GM10248 (cell line): ENCODE data around the gene PLXNA2.

Experiments used
- CTCF ChIA-PET: fragments of 300-600 bp; sonication (Branson Sonifier 250); formaldehyde crosslinking; extraction: SDS; loops from one replicate; lab custom pipeline; 2021; ENCODE audit warnings: antibody characterized with exemption; lab: Yijun Ruan, JAX
- POLR2A ChIA-PET: fragments of 350-650 bp; sonication (Branson Sonifier 250); formaldehyde crosslinking; extraction: SDS; loops from one replicate; lab custom pipeline; 2020; ENCODE audit warnings: antibody characterized with exemption; lab: Yijun Ruan, JAX
- DNase-seq: peaks from one replicate; pipeline ENCODE4 v3.0.0; 2012; ENCODE audit errors: extremely low spot score
- TF ChIP-seq, protein P1 (sequence below): IDR thresholded peaks from 2 replicates; pipeline ENCODE4 v1.5.1; 2012; ENCODE audit warnings: mild to moderate bottlenecking, low read depth; ENCODE audit errors: extremely low read depth, missing control alignments, control extremely low read depth

The PLXNA2 gene

DNA sequence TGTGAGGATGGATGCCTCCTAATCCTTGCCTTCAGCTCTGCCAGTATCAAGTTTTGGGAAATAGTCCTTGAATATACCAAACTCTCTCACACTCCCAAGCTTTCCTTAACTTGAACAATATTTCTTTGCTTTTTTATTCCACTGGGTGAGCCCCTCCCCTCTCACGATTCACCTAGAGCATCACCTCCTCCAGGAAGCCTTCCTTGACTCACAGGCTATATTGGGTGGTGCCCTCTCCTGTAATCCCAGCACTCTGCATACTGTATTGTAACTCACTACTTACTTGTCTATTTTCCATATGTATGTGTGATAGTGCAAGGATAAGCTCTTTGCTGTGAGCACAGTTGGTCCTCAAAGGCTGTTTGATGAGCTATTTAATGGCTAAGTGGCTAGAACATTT lies 114.7 kb downstream of the PLXNA2 start:
- CTCF ChIA-PET: interaction anchor here (0.8 to 10.7 kb wide), 9 partner anchors 10 to 112 kb away, joined by 3 to 187 read pairs (median 9); partner anchors contain the start of gene PLXNA2
- DNase-seq: no peak
- POLR2A ChIA-PET: no interaction called here
- TF ChIP-seq, protein P1, sequence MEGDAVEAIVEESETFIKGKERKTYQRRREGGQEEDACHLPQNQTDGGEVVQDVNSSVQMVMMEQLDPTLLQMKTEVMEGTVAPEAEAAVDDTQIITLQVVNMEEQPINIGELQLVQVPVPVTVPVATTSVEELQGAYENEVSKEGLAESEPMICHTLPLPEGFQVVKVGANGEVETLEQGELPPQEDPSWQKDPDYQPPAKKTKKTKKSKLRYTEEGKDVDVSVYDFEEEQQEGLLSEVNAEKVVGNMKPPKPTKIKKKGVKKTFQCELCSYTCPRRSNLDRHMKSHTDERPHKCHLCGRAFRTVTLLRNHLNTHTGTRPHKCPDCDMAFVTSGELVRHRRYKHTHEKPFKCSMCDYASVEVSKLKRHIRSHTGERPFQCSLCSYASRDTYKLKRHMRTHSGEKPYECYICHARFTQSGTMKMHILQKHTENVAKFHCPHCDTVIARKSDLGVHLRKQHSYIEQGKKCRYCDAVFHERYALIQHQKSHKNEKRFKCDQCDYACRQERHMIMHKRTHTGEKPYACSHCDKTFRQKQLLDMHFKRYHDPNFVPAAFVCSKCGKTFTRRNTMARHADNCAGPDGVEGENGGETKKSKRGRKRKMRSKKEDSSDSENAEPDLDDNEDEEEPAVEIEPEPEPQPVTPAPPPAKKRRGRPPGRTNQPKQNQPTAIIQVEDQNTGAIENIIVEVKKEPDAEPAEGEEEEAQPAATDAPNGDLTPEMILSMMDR: no peak

DNA sequence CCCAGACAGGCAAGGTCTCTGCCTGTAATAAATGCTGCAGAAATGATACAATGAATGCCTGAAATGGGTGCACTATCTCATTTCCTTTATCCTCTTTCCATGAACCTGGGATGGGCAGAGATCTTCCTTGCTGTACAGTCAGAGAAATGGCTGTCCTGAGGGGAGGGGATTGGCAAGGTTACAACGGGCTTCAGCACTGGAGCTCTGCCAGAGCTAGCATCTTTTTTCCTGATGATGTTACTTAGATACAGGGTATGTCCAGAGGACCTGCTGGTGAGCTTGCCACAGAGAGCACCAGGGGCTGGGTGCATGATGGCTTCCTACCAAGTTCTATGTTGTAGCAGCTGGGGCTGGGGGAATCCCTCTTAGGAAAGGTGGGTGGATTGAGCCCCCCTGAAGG lies 115.1 kb downstream of the PLXNA2 start:
- DNase-seq: no peak
- CTCF ChIA-PET: interaction anchor here (1.0 to 10.7 kb wide), 8 partner anchors 11 to 112 kb away, joined by 3 to 187 read pairs (median 10); partner anchors contain the start of gene PLXNA2
- POLR2A ChIA-PET: no interaction called here
- TF ChIP-seq, protein P1: no peak

DNA sequence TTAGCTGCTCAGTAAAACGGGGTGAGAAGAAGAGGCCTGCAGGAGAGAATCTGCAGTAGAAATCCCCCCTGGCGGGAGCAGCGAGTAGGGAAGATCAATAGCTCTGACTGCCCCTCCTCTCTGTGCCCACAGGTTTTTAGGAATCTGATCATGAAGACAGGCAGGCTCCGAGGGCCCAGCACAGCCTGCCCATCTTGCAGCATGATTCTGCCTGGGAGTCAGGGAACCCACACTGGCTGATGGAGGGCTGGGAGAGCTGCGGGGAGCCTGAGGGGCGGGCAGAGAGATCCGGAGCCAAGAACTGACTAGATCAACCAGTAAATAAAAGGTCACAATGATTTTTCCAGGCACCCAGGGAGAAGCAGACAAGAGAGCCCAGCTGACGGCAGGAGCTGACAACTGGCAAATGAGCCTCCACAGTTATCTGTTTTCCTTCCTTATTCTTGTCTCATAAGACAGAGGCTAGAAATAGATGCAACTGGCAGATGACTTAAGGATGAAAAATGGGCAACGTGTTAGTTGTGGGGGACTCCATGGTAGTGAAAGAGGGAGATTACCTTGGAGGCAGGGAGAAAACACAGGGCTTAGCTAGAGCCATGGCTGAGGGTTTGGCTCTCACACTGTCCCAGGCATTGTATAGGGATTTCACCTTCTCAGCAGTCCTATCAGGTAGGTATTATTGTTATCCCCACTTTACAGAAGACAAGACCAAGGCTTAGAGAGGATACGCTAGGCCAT lies 116.2 kb downstream of the PLXNA2 start:
- TF ChIP-seq, protein P1: no peak
- no peak for DNase-seq
- CTCF ChIA-PET: interaction anchor here (0.9 to 10.7 kb wide), 7 partner anchors 12 to 114 kb away, joined by 3 to 187 read pairs (median 3); partner anchors contain the start of gene PLXNA2
- POLR2A ChIA-PET: no interaction called here

DNA sequence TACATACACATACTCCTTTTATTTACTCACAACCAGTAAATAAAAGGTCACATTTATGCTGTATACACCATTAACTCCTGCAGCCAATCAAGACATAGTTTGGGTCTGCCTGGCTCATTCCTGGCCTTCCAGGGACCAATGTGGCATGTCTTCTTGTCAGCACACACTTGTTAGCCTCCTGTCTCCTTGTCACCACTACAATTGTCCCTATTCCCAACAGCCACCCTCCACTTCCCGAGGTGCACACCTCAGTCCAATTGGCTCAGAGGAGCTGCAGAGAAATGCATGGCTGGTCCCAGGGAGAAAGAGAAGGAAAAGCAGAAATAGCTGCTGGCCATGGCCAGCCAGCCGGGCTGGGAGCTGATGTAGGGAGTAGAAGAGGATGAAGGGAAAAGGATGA lies 116.9 kb downstream of the PLXNA2 start:
- TF ChIP-seq, protein P1: no peak
- ChIA-PET POLR2A (no interaction called here), CTCF (interaction anchor here (0.9 to 10.7 kb wide), 4 partner anchors 11 to 114 kb away, joined by 3 to 187 read pairs (median 3); partner anchors contain the start of gene PLXNA2)
- no peak for DNase-seq

DNA sequence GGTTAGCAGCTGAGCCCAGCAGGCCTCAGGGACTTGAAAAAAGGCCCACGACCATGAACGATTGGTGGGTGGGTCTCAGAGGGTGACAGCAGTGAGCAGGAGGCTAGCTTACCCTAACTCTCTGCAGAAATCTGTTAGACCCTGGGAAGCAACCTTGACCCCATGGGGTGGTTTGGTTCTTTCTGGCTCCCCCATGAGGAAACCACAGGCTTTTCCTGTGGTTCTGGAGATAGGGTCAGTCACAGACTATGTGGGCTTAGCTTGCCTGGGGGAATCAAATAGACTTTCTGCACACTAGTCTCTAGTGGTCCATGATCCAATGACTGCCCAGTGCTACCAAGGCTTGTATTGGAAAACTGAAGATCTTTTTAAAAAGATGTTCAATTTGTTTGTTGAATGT lies 118.1 kb downstream of the PLXNA2 start:
- CTCF ChIA-PET: interaction anchor here (0.8 to 1.2 kb wide), 2 partner anchors 14 to 129 kb away, joined by 3 read pairs; no protein-coding TSS in a partner anchor
- DNase-seq: no peak
- TF ChIP-seq, protein P1: no peak
- POLR2A ChIA-PET: no interaction called here

DNA sequence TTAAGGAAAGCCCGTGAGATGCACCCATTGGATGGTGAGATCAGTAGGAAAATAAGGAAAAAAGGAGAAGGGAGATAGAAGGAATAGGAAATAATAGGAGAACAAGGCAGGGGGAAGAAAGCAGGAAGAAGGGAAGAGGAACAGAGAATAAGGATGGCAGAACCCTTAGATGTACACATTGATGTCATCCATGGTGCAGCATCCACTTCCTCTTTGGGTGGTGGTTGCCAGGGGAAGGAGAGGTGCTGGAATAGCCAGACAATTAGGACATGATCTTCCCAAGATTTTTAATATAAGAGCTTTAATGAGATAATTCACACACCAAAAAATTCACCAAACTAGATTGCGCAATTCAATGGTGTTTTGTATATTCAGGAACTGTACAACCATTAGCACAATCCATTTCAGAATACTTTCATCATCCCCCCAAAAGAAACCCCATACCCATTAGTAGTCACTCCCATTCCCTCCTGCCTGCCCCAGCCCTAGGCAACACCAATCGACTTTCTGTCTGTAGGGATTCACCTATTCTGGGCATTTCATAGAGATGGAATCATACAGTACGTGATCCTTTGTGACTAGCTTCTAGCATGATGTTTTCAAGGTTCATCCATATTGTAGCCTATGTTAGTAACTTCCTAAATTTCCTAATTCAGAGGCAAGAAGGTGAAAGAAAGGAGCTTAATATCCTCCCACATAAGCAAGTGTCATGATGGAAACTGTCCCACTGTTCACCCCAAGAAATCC lies 121.4 kb downstream of the PLXNA2 start:
- CTCF ChIA-PET: interaction anchor here (1.3 to 5.3 kb wide), 4 partner anchors 9 to 116 kb away, joined by 3 to 42 read pairs (median 4); no protein-coding TSS in a partner anchor
- TF ChIP-seq, protein P1: no peak
- no peak for DNase-seq
- POLR2A ChIA-PET: no interaction called here
